Chondrocyte (in vitro differentiated cells): ENCODE measurements around the gene FOSL1. TPM values are rescaled to one million over a fixed set of nuclear protein-coding genes. Genes with fewer than 3 reads are reported as not detected.
"Not testable (repeated sequence)": the region's sequence is repeated elsewhere in the genome, so short reads cannot be mapped to it uniquely, and the experiment has no call there.

Experiments used
- DNase-seq: peaks from one replicate; pipeline ENCODE4 v3.0.0; 2021; ENCODE audit warnings: mixed read lengths, low spot score
- H3K27ac Mint-ChIP-seq: one replicate; pipeline ENCODE4 v1.8.0; 2021; ENCODE audit warnings: mild to moderate bottlenecking, moderate library complexity, mixed read lengths; ENCODE audit not compliant: unreplicated experiment
- H3K27me3 Mint-ChIP-seq: 2 replicates; pipeline ENCODE4 v1.8.0; 2021; ENCODE audit warnings: low read depth, mixed read lengths
- H3K36me3 Mint-ChIP-seq: 2 replicates; pipeline ENCODE4 v1.8.0; 2021; ENCODE audit warnings: low read depth, mixed read lengths
- H3K4me1 Mint-ChIP-seq: 2 replicates; pipeline ENCODE4 v1.8.0; 2021; ENCODE audit warnings: low read depth, mild to moderate bottlenecking, mixed read lengths
- H3K4me3 Mint-ChIP-seq: one replicate; pipeline ENCODE4 v1.8.0; 2021; ENCODE audit warnings: mild to moderate bottlenecking, moderate library complexity, mixed read lengths; ENCODE audit not compliant: unreplicated experiment
- H3K9me3 Mint-ChIP-seq: 2 replicates; pipeline ENCODE4 v1.8.0; 2021; ENCODE audit warnings: low read depth, mixed read lengths
- CTCF ChIP-seq: fragments of 200-600 bp; sonication (generic); IDR thresholded peaks from 2 replicates; pipeline ENCODE4 v1.5.0; 2021; ENCODE audit warnings: antibody characterized with exemption, mild to moderate bottlenecking, moderate library complexity
- total RNA-seq: library from RNA; stranded (reverse); gene quantifications from 3 replicates; pipeline ENCODE4 v1.2.1, GENCODE V29; 2021

The FOSL1 gene
- total RNA-seq, 1 donor from 2014 or later: 7.5 TPM

GRCh38 chr11:65851811-65852507 lies 48.2 kb downstream of the FOSL1 start:
- Mint-ChIP-seq H3K27me3 (no peaks in the 10 kb centered on the region), H3K27ac (peak overlapping the region; percentile 22), H3K4me3 (no peak overlapping the region), H3K9me3 (peaks cover 3% of the 10 kb centered on the region), H3K4me1 (peaks cover 32% of the 10 kb centered on the region), H3K36me3 (peaks cover 43% of the 10 kb centered on the region)
- no peak for TF ChIP-seq CTCF
- DNase-seq: no peak

- no peak for DNase-seq
- TF ChIP-seq CTCF: peak; percentile 75
- H3K4me1 Mint-ChIP-seq: peaks cover 24% of the 10 kb centered on the region
- peak overlapping the region; percentile 8 for H3K27ac Mint-ChIP-seq
- H3K9me3 Mint-ChIP-seq: peaks cover 3% of the 10 kb centered on the region
- no peak overlapping the region for H3K4me3 Mint-ChIP-seq
- peaks cover 35% of the 10 kb centered on the region for H3K36me3 Mint-ChIP-seq
- no peaks in the 10 kb centered on the region for H3K27me3 Mint-ChIP-seq
Measured at GRCh38 chr11:65851083-65851579, 49.1 kb downstream of the FOSL1 start.

GRCh38 chr11:65850217-65851082 lies 49.7 kb downstream of the FOSL1 start:
- Mint-ChIP-seq H3K36me3 (peaks cover 29% of the 10 kb centered on the region), H3K4me1 (peaks cover 17% of the 10 kb centered on the region), H3K4me3 (no peak overlapping the region), H3K27ac (no peak overlapping the region), H3K9me3 (peaks cover 3% of the 10 kb centered on the region), H3K27me3 (no peaks in the 10 kb centered on the region)
- no peak for TF ChIP-seq CTCF
- no peak for DNase-seq

GRCh38 chr11:65849771-65850216 lies 50.4 kb downstream of the FOSL1 start:
- no peak overlapping the region for H3K27ac Mint-ChIP-seq
- H3K4me1 Mint-ChIP-seq: peaks cover 12% of the 10 kb centered on the region
- no peak for DNase-seq
- H3K9me3 Mint-ChIP-seq: peaks cover 3% of the 10 kb centered on the region
- TF ChIP-seq CTCF: no peak
- no peaks in the 10 kb centered on the region for H3K27me3 Mint-ChIP-seq
- peaks cover 25% of the 10 kb centered on the region for H3K36me3 Mint-ChIP-seq
- no peak overlapping the region for H3K4me3 Mint-ChIP-seq

- no peak overlapping the region for H3K4me3 Mint-ChIP-seq
Measured at GRCh38 chr11:65849366-65849765, 50.8 kb downstream of the FOSL1 start.

GRCh38 chr11:65848693-65849092 lies 51.5 kb downstream of the FOSL1 start:
- peaks cover 15% of the 10 kb centered on the region for H3K36me3 Mint-ChIP-seq
- not testable (repeated sequence) for H3K27me3 Mint-ChIP-seq, H3K27ac Mint-ChIP-seq, DNase-seq, H3K4me1 Mint-ChIP-seq, H3K9me3 Mint-ChIP-seq, H3K4me3 Mint-ChIP-seq

More at GRCh38 chr11:65849366-65849765, 50.8 kb downstream of the FOSL1 start:
- H3K4me1 Mint-ChIP-seq: peaks cover 8% of the 10 kb centered on the region
- DNase-seq: no peak
- TF ChIP-seq CTCF: no peak
- peaks cover 3% of the 10 kb centered on the region for H3K9me3 Mint-ChIP-seq
- peaks cover 20% of the 10 kb centered on the region for H3K36me3 Mint-ChIP-seq
- H3K27me3 Mint-ChIP-seq: no peaks in the 10 kb centered on the region
- H3K27ac Mint-ChIP-seq: no peak overlapping the region
